Nucleus accumbens (tissue), 56 donors: ENCODE results near the gene MITF.

ENCODE experiments used
- DNase-seq, 56 donors: peaks; one replicate each; lab custom pipeline; 2025; lab: John Stamatoyannopoulos, UW

Gene MITF

DNA sequence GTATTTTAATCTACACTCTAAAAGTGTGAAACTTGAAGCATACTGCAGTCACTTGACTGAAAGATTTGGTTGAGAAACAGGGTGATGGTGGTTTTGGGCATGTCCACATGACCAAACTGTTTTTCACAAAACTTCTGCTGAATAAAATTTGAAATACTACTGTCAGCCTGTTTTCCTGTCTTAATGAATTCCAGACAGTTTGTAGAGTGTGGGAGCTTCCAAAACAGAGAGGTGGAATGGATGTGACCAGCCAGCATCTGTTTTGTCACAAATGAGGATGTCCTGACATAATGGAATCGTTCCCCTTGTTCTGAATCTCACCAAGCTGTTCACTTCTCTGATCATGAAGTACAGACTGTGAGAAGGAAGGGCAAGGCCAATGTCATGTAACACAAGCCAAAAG lies 11.8 kb downstream of the MITF start:
- DNase-seq: no peak

DNA sequence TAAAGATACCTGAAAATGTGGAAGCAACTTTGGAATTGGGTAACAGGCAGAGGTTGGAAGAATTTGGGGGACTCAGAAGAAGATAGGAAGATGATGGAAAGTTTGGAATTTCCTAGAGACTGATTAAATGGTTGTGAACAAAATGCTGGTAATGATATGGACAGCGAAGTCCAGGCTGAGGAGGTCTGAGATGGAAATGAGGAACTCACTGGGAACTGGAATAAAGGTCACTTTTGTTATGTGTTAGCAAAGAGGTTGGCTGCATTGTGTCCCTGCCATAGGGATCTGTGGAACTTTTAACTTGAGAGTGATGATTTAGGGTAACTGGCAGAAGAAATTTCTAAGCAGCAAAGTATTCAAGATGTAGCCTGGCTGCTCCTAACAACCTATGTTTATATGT lies 13.0 kb downstream of the MITF start:
- DNase-seq: no peak

DNA sequence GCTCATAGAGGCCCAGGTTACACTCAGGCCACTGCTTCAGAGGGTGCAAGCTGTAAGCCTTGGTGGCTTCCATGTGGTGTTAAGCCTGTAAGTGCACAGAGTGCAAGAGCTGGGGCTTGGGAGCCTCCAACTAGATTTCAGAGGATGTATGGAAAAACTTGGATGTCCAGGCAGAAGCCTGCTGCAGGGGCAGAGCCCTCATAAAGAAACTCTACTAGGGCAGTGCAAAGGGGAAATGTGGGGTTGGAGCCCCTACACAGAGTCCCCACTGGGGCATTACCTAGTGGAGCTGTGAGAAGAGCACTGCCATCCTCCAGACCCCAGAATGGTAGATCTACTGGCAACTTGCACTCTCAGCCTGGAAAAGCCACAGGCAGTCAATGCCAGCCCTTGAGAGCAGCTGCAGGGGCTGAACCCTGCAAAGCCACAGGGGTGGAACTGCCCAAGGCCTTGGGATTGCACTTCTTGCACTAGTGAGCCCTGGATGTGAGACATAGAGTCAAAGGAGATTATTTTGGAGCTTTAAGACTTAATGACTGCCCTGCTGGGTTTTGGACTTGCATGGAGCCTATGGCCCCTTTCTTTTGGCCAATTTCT lies 14.0 kb downstream of the MITF start:
- DNase-seq: no peak

DNA sequence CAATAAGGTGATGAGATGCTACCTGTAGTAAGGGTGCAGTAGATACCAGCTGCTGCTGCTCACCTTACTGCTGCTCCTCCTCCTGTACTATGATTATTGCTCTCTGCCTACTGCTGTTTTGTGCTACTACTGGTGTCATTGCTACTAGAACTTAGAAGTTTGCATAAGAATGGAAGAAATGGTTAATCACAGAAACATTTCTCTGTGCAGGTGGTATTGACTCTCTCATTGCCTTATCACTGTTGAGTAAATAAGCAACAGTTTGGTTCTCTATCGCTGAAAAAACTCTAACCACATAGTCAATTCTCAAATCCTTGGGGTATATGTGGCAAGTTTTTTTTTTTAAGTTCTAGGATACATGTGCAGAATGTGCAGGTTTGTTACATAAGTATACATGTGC lies 16.5 kb downstream of the MITF start:
- no peak for DNase-seq

DNA sequence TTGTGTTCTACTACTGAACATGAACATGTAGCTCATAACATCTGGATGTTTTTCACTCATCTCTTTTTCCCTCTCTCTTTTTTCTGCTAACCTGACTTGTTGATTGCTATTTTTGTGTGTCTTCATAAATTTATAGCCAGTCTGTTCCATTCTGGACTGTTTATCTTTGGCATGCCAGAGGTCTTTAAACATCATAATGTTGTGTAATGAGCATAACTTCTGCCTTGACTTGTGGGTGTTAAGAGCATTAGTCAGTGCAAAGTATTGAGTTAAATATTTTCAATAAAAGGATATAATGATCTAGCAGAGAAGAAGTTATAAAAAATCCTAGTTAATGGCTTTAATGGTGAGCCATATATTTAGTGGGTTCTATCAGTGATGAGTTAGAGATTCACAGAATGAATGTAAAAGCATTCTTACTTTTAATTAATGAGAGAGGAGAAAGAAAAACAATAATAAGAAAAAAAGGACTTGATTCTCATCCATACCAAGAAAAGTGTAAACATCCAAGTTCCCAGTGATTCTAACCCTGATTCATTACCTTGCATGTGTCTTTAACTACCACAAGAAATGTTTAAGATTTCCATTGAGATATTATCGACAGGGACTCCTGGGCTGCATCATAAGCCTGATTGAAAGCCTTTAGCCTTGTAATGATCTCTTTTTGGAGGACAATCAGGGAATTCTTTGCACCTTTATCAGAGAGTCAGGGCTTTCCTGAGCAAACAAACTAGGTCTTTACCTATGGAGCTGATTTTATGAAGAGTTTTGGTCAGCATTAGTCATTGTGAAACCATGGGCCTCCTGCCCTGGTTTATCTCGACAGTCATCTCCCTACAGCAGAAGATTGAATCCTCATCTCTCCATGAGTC lies 22.9 kb downstream of the MITF start:
- no peak for DNase-seq

DNA sequence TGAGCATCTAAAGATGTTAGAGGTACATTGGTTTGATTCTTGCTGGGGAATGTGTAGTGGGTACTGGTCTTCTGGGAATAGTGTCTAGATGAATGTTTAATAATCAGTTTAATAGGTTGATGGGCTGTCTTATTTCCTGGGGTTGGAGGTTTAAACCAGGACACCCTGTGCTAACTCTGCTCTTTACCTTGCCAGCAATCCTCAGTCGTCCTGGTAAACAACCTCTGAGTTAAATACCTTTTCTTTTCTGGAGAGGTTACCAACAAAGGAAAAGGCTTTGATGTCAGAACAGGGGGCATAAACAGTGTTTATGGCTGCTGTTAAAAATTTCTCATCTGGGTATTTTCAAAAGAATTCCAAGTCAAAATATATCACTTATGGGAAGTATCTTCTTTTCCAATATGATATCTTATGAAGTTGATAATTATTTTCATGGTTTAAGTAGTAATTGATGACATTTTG lies 23.5 kb downstream of the MITF start:
- no peak for DNase-seq

DNA sequence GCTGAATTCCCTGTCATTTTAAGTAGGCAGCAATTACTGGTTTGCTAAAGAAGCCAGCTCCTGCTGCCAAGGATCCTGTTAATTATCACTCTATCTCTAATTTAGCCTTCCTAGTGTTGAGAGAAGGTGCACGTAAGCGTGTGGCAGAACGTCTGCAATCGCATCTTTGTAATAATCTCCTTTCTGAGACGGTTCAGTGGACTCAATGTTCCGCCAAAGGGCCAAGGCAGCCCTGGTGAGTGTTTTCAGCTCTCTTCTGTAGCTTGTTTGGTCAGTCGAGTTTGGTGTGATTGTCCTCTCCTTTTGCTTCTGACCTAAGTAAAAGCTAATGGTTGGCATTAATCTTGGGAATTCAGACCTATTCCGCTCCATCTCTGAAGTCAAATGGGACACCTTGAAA lies 24.2 kb downstream of the MITF start:
- peak in 1 of 56 donors; percentile 0 for DNase-seq

DNA sequence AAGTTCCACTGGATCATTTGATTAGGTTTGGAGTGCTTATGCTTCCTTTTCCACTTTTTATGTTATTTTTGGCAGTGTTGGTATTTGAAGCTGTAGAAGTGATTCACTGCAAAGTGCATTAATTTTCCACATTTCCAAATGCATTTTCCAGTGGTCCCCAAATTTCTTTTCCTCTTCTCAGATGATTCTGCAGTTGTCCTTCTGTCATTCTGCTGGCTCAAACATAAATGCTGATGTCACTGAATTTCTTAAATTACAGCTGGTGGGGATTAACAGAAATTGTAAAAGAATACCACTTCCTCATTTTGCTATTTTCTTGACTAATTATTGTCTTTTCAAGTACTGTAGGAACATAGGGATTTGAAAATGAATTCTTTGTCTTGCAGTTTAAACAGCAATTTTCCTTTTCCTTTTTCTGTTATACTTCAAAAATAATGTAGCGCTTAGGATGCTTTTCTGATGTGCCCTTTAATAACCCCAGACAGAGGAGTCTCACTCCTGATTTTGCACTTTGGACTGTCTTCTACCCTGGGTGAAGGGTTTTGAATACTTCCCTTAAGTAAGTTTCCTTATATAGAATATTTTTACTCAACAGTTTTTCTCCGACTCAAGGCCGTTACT lies 25.0 kb downstream of the MITF start:
- no peak for DNase-seq

DNA sequence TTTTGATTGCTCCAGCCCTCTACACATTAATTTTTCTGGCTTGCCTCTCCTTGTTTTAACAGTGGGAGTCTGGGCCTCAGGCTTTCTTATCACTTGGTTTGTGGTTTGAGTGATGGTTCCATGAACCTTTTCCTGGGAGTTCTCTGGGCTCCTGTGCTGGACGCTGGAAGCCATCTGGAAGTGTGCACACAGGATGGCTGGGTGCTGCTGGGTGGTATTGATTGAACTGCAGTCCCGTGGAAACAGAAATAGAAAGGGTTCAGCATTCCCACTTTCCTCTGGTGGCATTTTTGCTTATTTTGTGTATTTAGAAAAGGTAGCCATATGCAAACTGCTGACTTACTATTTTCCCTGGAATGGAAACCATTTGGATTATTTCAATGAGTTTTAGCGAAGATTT lies 25.6 kb downstream of the MITF start:
- DNase-seq: peak in 1 of 56 donors; percentile 2

DNA sequence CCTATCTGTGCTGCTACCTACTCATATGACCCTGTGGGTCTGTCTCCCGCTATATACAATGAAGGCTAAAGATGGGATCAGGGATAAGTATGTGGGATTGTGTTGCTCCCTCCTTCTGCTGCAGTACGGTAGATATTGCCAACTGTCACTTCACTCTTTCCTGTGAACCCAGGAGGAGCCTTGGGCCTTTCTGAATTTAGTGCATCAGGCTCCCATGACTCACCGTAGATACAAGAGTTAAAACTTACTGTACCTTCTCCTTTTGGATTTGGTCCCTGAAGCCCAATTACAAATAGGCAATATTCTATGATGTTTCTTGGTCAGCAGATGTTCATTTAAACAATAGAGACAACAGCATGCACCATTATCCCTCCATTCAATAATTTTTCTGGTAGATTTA lies 27.4 kb downstream of the MITF start:
- no peak for DNase-seq

DNA sequence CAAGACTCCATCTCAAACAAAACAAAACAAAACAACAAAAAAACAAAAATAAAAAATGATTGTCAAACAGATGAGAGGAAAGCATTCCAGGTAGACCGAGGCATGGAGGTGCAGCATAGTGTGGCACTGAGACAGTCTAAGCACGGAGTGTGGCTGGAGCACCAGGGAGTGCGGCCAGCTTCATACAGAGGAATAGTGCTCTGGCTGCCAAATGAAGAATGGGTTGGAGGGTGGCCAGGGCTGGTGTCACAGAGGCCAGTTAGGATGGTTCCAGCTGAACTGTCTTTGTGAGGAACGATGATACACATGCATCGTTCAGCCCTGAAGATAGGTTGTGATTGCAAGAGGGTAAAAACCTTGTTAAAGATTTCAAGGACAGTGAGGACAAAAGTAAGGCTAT lies 28.3 kb downstream of the MITF start:
- peak in 51 of 56 donors; percentile 5 to 88 (median 71) for DNase-seq

DNA sequence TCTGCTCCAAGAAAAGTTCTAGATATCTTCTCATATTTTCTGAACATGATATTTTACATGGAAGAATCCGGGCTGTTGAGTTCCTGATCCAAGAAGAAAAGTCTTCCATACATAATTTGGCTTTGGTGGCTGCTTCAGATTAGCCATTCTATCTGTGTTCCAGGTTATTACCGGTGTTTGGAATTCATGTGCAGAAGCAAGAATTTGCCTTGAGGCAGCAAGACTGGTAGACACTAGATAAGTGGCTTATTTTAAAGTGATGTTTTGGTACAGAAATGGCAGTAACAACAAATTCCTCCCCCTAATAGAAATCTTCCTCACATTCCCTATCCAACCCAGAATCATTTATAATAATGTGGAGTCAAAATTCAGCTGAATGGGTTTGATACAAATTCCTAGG lies 29.2 kb downstream of the MITF start:
- DNase-seq: no peak

DNA sequence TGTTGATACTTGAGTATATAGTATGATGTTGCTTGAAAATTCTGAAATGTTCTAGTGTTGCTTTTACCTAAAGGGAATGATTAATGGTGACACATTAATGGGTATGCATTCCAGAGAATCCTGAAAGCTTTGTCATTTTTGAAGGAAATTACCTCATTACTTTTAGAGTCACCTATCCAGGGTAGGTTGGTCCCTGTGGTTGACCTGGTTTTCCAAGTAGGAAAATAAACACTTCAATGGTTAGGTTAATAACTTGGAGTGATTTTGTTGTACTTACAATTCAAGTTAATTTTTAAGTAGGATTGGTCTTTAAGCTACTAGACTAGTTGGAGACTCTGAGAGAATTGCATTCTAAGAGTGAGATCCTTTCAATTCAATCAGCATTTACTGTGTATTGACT lies 31.0 kb downstream of the MITF start:
- DNase-seq: no peak

DNA sequence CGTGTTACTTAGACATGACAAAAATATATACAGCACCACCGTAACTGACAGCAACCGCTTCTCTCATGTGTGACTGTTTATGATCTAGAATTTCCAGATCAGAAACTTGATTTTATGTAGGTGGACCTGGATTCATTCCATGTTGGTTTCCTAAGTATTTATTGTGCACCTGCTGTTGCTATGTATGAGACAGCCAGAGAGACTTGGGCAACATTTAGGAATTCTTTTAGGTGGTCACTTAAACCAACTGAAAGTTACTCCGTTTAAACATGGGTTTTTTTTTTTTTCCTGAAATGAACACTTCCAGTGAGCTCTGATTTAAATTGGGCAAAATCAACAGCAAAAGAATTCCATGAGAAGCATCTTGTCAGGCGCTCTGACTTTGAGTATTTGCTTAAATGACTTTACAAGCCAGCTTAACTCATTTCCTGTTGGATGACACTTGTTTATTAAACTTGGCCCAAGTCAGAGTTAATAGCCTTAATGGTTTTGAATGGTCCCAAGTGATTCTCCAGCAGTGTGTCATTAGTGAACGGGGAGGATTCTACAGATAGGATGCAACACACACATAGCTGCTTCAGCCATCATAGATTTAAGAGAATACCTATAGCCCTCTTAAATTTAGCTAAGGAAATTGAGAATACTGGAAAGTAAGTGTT lies 31.8 kb downstream of the MITF start:
- DNase-seq: no peak

DNA sequence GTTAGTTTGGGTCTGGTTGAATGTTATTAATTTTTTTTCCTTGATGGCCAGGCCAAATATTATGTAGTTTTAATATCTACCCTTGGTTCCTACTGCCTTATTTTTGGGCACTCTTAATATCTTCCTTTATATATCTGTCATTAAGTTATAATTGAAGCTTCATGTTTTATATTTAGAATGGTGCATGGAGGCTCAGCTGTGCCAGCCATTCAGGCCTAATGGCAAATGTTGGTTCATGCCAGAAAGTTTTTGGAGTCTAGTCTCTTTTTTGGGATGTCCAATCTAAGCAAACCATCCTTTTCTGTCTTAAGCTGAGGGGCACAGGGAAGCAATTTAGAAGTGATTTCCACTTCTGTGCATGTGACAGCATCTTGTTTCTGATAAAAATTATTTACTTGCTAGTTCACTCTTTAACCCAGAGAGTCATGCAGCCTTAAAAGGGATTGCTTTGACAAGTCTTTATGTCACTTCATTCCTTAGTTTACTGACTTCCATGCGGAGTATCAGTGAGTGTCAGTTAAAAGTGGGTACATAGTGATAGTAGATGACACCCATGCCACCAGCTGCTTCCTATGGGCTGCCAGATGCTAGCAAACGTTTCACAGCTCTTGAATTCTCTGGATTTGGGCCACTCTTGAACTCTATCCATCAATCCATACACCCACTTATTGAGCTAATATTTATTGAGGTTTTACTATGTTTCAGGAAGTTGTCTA lies 33.0 kb downstream of the MITF start:
- DNase-seq: no peak

DNA sequence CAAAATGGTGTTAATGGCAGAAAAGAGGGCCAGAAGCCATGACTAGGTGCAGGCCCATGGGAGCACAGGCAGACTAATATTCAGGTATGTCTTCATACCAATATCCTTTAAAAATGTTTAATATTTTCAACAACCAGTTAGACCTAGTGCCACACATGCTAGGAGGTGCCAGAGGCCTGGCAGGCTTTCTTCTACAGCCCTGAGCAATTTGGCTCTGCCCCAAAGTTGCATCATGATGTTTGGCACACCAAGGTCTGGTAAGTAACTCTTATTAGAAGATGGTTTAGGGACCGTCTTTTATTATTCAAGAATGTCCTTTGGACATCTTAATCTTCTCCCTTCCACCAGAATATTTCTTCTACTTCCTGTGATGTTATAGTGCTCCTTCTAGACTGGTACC lies 34.8 kb downstream of the MITF start:
- peak in 10 of 56 donors; percentile 1 to 52 (median 4) for DNase-seq

DNA sequence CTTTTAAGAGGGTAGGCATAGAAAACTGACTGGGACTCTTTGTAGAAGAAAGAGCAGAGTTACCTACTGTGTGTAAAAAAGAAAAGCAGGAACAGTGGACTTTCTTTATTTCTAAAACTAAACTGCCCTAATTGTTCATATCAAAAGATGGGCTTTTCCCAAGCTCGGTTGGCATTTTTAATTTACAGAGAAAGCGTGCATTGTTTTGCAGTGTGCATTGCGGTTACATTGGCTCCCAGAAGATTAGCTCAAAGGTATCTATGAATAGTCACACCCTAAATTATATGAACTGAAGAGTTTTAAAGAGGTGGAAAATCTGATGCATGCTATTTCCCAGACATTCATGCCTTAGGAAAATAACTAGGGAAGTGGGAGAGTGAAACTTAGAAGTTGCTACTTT lies 36.5 kb downstream of the MITF start:
- DNase-seq: no peak

DNA sequence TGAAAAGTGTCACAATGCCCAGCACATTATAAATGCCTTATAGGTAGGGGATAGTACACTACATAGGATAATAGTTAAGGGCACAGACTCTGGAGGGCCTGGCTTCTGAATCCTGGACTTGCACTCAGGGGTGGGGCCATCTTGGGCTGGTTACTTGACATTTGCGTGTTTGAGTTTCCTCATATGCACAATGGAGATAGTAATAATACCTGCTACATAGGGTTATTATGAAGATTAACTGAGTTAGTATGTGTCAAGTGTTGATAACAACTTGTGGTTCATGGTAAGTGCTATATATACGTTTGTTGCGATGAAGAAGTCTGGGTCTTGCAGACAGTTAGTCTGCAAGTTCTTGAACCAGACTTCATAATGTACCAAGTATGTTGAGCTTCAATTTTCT lies 37.0 kb downstream of the MITF start:
- no peak for DNase-seq

DNA sequence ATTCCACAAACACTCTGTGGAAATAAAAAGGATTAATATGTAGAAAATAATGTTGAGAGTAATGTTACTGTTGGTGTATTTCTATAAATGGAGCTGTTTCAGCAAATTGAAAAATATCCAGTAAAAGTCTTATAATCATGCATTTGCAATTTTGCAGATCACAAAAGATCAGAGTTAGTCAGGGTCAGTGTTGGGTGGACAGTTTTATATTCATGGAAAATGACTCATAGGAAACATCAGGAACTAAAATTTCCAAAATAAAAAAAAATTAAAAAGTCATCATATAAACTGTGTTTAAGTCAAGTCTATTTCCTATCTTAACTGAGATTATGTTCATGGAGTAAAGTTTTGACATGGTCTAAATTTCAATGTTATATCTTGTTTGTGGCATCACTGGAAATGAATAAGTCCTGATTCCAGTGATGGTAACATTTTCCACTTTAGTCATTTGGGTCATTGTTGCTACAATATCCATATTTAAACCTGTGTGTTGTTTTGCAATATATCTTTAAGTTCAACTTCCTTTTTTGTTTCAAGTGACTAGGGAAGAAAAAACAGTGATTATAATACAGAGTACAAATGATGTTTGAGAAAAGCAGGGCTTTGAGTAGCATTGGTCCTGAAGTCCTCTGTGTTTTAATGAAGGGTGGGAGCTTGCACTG lies 37.8 kb downstream of the MITF start:
- DNase-seq: no peak

DNA sequence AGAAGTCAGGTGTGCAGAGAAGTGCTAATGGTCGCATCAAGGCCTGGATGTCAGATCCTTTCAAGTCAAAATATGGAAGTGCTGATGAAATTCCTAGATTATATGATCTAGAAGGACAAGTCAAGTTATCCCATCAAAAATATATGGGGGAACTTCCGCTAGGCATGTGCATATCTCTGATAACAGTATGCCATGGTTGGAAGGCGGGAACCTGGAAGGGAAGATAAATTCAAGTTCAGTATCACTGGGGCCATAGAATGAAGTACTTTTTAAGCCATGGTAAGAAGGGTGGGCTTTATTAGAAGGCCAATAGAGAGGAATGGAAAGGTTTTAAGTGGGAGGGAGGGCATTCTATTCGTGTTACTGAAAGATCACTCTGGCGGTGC lies 38.3 kb downstream of the MITF start:
- DNase-seq: no peak
